ENCODE results near the gene C10orf90. TPM values are rescaled to one million over a fixed set of nuclear protein-coding genes. Genes with fewer than 3 reads are reported as not detected.

Gene C10orf90
- total and polyA plus RNA-seq, 2 donors (not counting 3 experiments of a cell fraction or from before 2014, with no cell fraction given): not detected

DNA sequence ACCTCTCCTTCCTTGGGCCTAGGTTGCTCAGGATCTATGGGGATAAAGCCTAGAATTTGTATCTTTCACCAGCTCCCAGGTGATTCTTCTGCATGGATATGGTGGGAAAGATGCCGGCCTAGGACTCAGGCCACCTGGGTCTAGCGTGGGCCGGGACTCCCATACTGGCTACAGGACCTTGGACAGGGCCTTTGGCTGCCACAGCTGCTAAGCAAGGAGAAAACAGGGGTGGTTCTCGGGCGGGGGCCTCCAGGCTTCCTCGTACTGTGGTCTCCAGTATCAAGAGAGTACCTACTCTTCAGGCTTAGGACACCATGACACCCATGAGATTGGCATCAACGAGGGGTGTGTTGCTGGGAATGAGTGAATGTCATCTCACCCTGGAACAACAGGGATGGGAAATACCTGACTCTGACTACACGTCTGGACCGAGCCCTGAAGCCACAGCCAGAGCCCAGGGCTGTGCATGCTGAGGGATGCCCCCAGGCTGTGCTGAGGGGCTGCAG, 161.9 kb downstream of the C10orf90 start:
- Histone ChIP-seq H3K4me3 (replicated peaks in 1 of 3; ENCODE audit: insufficient read depth in 1 of 3, low read depth in 1 of 3, low read length in 3 of 3) (no peak overlapping the region), H4K20me1 (replicated peaks; ENCODE audit: control insufficient read depth, extremely low read depth, insufficient read depth, low read length) (no peaks in the 10 kb centered on the region), H3K9me1 (replicated peaks; ENCODE audit: control insufficient read depth, extremely low read depth, insufficient read depth, low read length) (no peaks in the 10 kb centered on the region), H3K4me2 (ENCODE audit: insufficient read depth, low read length) (no peak overlapping the region), H2AFZ (ENCODE audit: low read depth, low read length) (no peak overlapping the region), H3K79me2 (ENCODE audit: control insufficient read depth, insufficient read depth, low read length) (no peaks in the 10 kb centered on the region), H3K27ac (ENCODE audit: insufficient read depth, low read depth, low read length) (no peak overlapping the region), H3K27me3 (ENCODE audit: control insufficient read depth in 2 of 2, insufficient read depth in 2 of 2, low read length in 2 of 2) (no peaks in the 10 kb centered on the region), H3K36me3 (ENCODE audit: control insufficient read depth in 2 of 2, extremely low read depth in 1 of 2, insufficient read depth in 2 of 2, low read length in 2 of 2) (no peaks in the 10 kb centered on the region), H3K9ac (replicated peaks; ENCODE audit: extremely low read depth, insufficient read depth, low read length) (no peak overlapping the region), H3K4me1 (ENCODE audit: control insufficient read depth, extremely low read depth, insufficient read depth, low read length) (no peaks in the 10 kb centered on the region), H3K9me3 (replicated peaks; ENCODE audit: control insufficient read depth, insufficient read depth, low read length) (no peaks in the 10 kb centered on the region)
- dilution Hi-C loops (cut with MboI; ENCODE audit: extremely low pct_ligation_motif_present, low sequenced_read_pairs) (no loop called here), intact Hi-C loops (cut with micrococcal nuclease) (no loop called here)
- ChIA-PET CTCF (no interaction called here), POLR2A (no interaction called here)
- no TSS peak for BruUV-seq (replicated peaks)
- DNase-seq (ENCODE audit: low read depth, low spot score) (no peak), FAIRE-seq (no peak)
- TF ChIP-seq GATA2 (IDR thresholded peaks at IDR 0.05; ENCODE audit: insufficient read depth, insufficient read length, low read depth, low read length): no peak
- no peak for TF ChIP-seq JUN (IDR thresholded peaks at IDR 0.05; ENCODE audit: borderline replicate concordance, insufficient read depth, insufficient read length, low read depth)
- no peak for TF ChIP-seq FOS (IDR thresholded peaks at IDR 0.05; ENCODE audit: borderline replicate concordance, insufficient read depth, low read length)

DNA sequence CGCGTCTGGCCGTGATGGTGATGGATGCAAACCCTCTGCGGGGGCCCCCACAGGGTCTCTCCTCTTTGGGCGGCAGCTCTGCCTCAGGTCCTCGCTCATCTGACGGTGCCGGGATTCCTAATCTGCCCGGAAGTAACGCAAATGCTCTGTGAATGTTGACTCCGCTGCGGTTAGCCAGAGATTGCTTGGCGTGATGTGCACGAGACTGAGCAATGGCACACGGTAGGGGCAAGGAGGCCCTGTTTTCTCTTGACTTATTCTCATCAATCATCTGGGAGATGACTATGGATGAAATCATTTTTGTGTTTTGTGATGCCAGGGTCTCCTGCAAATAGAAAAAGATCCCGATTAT, 165.8 kb downstream of the C10orf90 start:
- no peak for FAIRE-seq
- intact Hi-C loops (cut with micrococcal nuclease) (loop anchor here (1.0 kb wide), 2 partner anchors 522 to 636 kb away; no protein-coding TSS in a partner anchor), dilution Hi-C loops (cut with MboI; ENCODE audit: extremely low pct_ligation_motif_present, low sequenced_read_pairs) (no loop called here)
- H3K9me3 ChIP-seq (replicated peaks; ENCODE audit: control insufficient read depth, insufficient read depth, low read length): no peaks in the 10 kb centered on the region
- no peaks in the 10 kb centered on the region for H4K20me1 ChIP-seq (replicated peaks; ENCODE audit: control insufficient read depth, extremely low read depth, insufficient read depth, low read length)
- H2AFZ ChIP-seq (ENCODE audit: low read depth, low read length): no peak overlapping the region
- H3K27me3 ChIP-seq (ENCODE audit: control insufficient read depth in 2 of 2, insufficient read depth in 2 of 2, low read length in 2 of 2): no peaks in the 10 kb centered on the region
- H3K4me2 ChIP-seq (ENCODE audit: insufficient read depth, low read length): no peak overlapping the region
- no peak overlapping the region for H3K27ac ChIP-seq (ENCODE audit: insufficient read depth, low read depth, low read length)
- TF ChIP-seq FOS (IDR thresholded peaks at IDR 0.05; ENCODE audit: borderline replicate concordance, insufficient read depth, low read length) (no peak), GATA2 (IDR thresholded peaks at IDR 0.05; ENCODE audit: insufficient read depth, insufficient read length, low read depth, low read length) (no peak), POLR2AphosphoS5 (IDR thresholded peaks at IDR 0.05; ENCODE audit: insufficient read depth, low read depth, low read length) (no peak), JUN (IDR thresholded peaks at IDR 0.05; ENCODE audit: borderline replicate concordance, insufficient read depth, insufficient read length, low read depth) (no peak), POLR2A (IDR thresholded peaks at IDR 0.05; ENCODE audit: low read depth, low read length) (no peak), MYC (IDR thresholded peaks at IDR 0.05; ENCODE audit: low read depth, low read length) (no peak), EZH2 (IDR thresholded peaks at IDR 0.05; ENCODE audit: borderline replicate concordance, low read depth, low read length, severe bottlenecking) (no peak)
- TF ChIP-seq, protein P1, sequence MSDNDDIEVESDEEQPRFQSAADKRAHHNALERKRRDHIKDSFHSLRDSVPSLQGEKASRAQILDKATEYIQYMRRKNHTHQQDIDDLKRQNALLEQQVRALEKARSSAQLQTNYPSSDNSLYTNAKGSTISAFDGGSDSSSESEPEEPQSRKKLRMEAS (IDR thresholded peaks at IDR 0.05; ENCODE audit: insufficient read depth, insufficient read length): no peak
- TF ChIP-seq, protein P2, sequence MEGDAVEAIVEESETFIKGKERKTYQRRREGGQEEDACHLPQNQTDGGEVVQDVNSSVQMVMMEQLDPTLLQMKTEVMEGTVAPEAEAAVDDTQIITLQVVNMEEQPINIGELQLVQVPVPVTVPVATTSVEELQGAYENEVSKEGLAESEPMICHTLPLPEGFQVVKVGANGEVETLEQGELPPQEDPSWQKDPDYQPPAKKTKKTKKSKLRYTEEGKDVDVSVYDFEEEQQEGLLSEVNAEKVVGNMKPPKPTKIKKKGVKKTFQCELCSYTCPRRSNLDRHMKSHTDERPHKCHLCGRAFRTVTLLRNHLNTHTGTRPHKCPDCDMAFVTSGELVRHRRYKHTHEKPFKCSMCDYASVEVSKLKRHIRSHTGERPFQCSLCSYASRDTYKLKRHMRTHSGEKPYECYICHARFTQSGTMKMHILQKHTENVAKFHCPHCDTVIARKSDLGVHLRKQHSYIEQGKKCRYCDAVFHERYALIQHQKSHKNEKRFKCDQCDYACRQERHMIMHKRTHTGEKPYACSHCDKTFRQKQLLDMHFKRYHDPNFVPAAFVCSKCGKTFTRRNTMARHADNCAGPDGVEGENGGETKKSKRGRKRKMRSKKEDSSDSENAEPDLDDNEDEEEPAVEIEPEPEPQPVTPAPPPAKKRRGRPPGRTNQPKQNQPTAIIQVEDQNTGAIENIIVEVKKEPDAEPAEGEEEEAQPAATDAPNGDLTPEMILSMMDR (IDR thresholded peaks at IDR 0.05; ENCODE audit: extremely low read depth in 1 of 2, insufficient read depth in 1 of 2, low read depth in 1 of 2, low read length in 2 of 2): no peak
- BruUV-seq (replicated peaks): no TSS peak
- H3K36me3 ChIP-seq (ENCODE audit: control insufficient read depth in 2 of 2, extremely low read depth in 1 of 2, insufficient read depth in 2 of 2, low read length in 2 of 2): no peaks in the 10 kb centered on the region
- H3K4me1 ChIP-seq (ENCODE audit: control insufficient read depth, extremely low read depth, insufficient read depth, low read length): no peaks in the 10 kb centered on the region
- no peak for DNase-seq (ENCODE audit: low read depth, low spot score)
- ChIA-PET CTCF (interaction anchor here (2.4 kb wide), 1 partner anchor 570 kb away, joined by 35 read pairs; no protein-coding TSS in a partner anchor), POLR2A (no interaction called here)
- H3K9ac ChIP-seq (replicated peaks; ENCODE audit: extremely low read depth, insufficient read depth, low read length): no peak overlapping the region
- no peak overlapping the region for H3K4me3 ChIP-seq (replicated peaks in 1 of 3; ENCODE audit: insufficient read depth in 1 of 3, low read depth in 1 of 3, low read length in 3 of 3)
- no peaks in the 10 kb centered on the region for H3K9me1 ChIP-seq (replicated peaks; ENCODE audit: control insufficient read depth, extremely low read depth, insufficient read depth, low read length)
- no peaks in the 10 kb centered on the region for H3K79me2 ChIP-seq (ENCODE audit: control insufficient read depth, insufficient read depth, low read length)
